Stimulated activated CD8-positive, alpha-beta memory T cell treated with anti-CD3 and anti-CD28 coated beads, Interleukin-12 subunit alpha, Interleukin-12 subunit beta, amount 100 ng/mL, for 24 hours (primary cell): ENCODE data around the gene SPRY4.
"Not testable (repeated sequence)": the region's sequence is repeated elsewhere in the genome, so short reads cannot be mapped to it uniquely, and the experiment has no call there.

Experiments used
- DNase-seq: peaks from one replicate; pipeline ENCODE4 v3.0.0-alpha.2; 2020; ENCODE audit errors: extremely low read depth

The SPRY4 gene

DNA sequence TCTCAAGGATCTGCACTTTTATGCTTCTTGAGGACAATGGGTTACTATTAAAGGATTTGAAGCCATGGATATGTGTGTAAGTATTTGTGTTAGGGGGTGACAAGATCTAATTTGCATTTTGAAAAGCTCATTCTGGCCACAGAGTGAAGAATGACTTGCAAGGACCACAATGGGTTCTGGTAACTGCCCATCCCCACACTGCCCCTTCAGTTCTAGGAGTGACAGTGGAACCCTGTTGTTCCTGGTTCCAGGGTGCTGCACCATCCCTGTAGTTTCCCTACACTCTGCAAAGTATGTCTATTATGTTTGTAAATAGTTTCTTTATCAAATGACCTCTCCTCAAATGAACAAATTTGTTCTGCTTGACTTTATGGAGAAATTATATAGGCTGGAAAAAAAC lies 9.7 kb upstream of the SPRY4 start:
- no peak for DNase-seq

DNA sequence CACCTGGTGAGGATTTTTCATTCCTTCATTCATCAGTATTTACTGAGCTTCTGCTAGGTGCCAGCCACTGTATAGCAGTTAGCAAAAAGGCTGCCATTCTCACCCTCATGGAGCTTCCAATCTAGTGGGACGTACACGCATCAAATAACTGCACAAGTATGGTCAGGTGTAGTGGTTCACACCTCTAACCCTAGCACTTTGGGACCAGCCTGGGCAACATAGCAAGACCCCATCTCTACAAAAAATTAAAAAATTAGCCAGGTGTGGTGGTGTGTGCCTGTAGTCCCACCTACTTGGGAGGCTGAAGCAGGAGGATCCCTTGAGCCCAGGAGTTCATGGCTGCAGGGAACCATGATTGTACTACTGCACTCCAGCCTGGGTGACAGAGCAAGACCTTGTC lies 8.9 kb upstream of the SPRY4 start:
- not testable (repeated sequence) for DNase-seq

DNA sequence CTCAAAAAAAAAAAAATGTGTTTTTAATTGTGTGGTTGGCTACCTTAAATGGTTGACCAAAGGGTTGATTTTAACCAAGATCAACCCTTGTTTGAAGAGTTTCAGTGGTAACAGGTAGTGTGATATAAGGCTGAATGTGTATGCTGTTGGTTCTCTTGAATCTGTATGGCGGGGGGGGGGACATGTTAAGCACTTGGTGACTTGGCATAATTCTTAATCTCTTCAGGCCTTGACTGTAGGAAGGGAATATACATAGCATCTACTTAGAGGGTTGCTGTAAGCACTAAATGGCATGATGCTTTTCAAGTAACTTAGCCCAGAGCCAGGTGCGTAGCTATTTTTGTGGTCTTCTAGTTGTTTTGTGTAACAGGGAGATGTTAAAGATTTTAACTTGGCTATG lies 5.6 kb upstream of the SPRY4 start:
- DNase-seq: no peak

DNA sequence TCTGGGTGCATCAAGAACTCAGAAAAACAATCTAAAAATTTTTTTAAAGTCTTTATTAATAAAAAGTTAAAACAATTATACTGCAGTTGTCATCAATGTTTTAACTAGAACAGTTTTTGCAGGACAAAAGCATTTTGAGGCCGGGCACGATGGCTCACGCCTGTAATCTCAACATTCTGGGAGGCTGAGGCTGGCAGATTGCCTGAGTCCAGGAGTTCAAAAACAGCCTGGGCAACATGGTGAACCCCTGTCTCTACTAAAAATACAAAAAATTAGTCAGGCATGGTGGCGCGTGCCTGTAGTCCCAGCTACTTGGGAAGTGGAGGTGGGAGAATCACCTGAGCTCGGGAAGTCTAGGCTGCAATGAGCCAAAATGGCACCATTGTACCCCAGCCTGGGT lies 5.2 kb upstream of the SPRY4 start:
- no peak for DNase-seq

DNA sequence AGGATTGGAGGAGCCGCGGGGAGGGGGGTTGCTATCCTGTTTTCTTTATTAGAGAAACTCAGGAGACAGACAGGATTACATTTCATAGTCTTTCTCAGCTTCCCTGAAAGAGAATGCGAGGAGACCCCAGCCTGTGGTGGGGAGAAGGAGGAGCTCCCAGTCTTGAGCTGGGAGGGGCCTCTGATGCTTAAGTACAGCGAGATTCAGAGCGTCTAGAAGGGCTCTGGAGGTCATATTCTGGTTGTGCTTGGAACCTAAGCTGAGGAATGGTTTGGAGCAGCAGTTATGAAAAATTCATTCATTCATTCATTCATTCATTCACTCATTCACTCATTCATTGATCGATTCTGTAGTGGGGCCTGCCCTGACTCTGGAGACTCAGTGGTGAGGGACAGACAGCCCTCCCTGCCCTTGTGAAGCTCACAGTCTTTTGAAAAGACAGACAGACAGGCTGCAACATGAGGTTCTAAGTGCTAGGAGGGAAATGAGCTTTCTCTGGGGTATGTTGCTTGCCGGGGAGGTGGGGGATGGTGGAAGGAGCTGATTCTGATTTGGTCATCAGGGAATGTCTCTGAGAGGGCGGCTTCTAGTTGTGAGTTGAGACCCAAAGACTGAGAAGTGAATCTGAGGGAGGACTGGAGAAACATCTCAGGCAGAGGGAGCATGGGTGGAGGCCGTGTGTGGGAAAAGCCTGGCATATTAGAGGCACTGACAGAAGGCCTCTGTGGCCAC lies 2.5 kb upstream of the SPRY4 start:
- no peak for DNase-seq

DNA sequence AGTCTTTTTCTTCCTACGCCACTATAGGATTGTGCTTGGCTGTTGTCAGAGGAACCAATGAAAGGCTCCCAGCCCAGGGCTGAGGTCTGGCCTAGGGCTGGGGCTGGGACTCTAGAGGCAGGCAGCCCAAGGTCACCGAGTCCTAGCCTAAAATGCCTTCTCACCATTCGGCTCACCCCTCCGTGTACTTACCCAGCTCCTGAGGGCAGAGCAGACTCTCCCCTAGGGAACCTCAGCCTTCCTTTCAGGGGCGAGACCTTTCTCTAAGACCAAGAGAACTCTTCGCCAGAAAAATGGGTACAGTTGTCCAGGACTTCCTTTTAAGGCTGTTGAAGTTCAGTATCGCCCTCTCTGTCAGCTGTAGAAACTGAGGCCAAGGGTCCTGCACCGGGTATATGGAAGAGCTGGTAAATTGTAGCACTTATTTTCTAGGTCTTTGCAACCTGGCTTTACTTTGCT lies 1.7 kb upstream of the SPRY4 start:
- DNase-seq: no peak

DNA sequence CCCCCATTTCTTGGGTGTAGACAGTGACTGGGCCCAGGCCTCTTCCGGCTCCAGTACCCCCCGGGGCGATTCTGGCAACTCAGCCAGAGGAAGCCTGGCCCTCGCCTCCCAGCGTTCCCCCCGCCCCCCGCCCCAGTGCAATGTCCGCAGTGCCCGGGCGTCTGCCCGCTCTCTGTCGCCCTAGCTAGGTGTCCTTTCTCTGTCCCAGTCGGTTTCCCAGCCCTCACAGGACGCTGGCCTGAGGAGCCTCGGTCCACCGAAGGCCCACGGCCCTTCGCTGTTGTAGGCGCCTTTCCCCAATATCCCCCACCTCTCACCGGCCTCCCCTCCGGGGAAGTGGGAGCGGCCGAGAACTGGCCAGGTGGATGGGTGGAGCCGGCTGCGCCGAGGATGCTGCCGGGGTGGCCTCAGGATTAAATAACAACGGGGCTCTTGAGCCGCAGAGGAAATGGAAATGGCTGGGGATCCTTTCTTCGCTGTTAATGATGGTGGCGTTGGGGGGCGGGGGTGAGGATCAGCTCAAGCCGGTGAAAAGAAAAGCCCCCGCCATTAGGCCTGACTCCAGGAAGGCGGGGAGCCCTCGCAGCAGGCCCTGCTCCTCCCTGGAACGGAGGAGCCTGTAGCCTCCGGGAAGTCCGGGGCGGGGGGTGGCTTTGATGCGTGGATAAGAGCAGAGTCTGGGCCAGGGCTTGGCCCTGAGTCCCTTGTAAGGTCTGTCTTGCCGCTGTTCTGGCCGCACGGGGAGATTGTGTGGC lies 1.1 kb upstream of the SPRY4 start:
- no peak for DNase-seq

DNA sequence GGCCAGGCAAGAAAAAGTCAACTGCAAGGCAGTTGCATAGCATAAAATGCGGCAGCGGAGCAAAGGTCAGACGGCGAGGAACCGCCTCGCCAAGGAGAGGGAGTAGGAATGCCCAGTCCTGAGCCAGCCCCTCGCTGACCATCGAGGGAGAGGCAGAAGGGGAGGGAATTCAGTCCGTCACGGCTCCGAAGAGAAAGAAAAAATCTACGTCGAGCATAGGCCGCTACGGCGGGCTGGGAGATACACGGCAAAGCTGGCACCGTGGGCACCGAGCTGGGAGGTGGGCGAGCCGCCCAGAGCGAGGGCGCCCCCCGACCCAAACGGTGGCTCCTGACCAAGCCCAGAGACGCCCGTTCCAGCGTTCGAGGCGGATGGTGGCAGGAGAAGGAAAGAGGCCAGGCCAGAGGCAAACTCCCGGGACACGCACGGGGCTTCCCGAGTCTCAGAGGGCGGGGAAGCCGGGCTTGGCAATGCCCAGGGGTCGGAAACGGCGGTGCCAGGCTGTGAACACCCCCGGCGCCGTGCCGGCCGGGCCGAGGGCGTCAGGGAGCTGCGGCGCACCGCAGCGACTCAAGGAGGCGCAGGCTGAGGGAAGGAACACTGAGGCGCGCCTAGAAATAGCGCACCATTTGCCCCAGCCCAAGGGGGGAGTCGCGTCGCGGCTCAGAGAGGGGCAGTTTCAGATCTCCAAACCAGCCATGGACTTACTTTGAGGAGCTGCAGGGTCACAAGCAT lies 518 bp downstream of the SPRY4 start:
- no peak for DNase-seq

DNA sequence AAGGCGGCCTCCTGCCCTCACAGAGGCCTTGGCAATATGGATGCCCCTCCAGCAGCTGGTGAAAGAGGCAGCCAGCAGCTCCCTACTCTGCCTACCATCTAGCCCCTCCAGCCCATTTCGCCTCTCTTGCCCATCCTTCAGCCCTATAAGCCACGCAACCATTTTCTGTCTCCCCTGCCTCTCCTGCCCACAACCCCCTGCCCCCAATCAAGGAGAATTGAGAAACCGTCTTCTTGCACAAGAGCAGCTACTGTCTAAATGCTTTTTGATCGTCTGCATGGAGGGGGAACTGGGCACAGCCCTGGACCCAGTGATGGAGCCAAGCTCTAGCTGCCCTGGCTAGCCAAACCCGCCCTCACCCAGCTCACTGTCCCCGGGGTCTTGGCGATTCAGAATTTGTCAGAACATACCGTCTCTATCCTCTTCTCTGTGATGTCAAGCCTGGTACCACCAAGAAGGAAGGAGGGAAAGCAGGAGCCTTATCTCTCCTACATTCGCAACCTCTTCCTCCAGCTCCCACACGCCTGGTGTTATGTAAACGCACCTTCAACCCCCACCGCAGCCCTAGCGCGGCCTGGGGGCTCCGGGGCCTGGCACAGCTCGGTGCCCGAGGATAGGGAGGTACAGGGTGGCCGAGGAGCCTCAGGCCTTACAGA lies 1.2 kb downstream of the SPRY4 start:
- no peak for DNase-seq

DNA sequence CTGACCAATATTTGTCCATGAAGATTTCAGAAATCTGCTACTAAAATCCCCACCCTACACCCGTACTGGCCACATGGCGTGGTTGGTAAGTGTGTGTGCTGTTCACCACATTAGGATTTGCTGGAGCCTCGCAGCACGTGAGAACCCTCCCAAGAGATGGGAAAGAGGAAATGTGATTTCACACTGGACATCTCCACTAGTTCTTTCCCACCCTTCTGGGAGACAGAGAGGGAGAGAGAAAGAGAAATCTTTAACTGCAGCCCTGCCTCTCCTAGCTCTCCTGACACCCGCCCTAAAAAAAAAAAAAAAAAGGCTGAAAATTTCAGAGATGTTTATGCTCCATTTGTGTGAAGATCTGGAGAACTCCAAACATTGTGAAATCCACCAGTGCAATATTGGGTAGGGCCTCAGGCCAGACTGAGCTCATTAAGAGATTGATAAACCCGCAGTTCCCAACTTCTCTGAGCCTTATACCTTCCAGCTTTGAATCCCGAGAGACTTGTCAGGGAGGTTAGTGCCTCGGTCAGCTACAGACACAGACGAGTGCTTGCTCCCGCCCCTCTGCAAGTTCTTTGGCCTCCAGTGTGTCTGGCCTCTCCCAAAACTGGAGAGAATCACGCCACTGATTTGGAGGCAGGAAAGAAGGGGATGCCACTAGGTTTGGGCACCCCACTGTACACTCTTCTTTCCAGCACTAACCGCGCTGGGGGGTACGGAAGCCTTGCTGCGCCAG lies 1.9 kb downstream of the SPRY4 start:
- no peak for DNase-seq

DNA sequence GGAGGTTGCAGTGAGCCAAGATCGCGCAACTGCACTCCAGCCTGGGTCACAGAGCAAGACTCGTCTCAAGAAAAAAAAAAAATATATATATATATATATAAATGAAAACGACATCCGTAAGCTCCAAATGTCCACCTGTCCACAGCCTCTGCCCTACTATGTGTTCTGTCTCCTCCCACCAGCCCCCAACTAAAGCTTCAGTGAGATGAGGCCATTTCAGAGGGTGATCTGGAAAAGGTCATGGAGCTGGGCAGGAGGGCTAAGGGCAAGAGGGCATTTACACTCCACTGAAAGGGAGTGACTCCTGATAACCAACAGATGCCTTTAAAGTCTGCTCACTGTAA lies 2.4 kb downstream of the SPRY4 start:
- no peak for DNase-seq

DNA sequence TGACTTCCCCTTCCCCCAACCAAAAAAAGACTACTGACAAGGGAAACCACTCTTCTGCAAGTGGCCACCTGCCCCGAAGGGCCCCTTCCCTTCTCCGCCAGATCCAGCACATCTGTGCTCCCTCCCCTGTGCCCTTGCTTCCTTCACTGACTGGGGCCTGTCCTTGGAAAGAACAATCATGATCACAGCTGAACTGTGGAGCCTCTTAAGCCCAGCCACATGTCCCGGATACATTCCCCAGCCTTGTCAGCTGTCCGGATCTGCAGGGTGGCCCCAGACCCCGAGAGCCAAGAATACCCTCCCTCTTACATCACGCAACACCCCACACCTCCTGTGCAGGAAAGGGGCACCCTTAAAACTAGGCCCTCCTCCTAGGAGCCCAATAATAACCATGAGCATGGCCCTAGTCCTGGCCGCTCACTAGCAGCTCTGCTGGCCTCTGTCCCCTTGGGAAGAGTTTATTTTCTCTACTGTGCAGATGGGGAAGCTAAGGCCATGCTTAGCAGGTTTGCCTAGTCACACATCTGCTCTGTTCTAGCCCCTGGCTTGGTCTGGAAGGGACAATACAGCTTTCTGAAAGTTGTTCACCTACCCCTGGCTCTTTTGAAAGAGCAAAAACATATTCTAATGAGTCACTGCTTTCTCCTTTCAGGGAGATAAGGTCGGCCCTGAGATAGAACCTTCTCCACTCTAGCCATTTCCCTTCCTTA lies 3.8 kb downstream of the SPRY4 start:
- DNase-seq: no peak

DNA sequence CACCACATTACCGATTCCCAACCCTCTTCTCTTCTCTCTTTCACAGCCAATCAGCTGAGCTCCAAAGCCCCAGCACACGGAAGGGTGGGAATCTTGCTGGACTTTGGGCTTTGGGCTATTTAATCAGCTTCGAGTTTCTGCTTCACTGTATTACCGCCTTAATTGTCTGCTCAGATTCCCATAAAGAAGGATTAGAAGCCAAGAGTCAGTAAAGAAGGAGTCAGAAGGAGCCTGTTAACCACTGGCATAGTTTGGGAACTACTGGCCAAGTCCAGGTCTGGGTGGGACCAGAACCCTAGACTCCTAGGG lies 4.4 kb downstream of the SPRY4 start:
- DNase-seq: no peak

DNA sequence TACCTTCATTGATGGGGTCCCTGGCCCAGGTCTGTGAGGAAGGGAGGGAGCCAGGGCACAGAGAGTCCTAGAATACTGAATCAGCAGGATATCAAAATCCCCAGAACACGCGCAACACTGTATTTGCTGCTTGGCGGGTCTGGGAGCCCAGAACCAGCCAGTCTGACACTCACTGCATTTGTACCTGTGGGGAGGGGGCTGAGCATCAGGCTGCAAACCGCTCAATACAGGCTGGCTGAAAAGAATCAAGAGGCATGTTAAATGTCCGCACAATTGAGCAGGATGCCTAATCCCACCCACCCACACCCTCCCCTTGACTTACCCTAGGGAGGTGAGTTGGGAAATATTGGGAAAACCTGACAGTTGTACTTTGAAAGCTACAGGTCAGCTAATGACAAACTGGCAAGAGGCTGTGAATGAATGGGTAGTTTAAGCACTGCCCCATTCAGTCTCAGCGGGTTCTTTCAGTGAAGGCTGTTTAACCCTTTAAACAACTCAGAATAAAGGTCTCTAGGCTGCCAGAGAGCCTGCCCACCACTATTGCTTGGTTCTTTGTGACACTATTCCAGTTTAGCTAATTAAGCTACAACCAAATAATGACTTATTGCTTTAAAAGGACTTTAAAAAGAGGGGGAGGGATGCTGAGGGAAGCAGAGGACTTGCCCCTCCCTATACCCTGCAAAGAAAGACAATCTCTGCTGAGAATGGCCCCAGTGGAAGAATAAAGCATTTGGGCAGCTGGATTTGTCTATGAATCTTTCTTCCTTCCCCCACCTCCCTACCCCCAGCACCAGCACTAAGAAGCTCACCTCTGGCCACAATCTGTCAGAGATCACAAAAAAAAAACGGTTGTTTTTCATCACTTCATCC lies 5.0 kb downstream of the SPRY4 start:
- DNase-seq: no peak

DNA sequence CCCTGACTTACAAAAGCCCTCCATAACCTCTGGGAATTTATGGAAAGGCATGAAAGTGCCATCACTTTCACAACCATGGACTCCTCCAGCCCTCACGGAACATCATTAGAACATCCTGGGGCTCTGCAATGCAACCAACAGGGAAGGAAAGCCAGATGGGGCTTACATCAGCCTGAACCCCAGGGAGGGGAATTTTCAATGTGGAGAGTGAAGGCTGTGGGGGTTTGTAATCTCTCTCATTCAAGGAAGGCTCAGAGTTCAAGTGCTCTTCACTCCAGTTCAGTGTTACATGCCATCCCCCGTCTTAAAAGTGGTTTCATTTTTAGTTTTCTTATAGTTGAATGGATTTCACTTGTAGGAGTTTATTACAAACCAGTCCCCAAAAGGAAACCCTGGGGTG lies 5.7 kb downstream of the SPRY4 start:
- no peak for DNase-seq

DNA sequence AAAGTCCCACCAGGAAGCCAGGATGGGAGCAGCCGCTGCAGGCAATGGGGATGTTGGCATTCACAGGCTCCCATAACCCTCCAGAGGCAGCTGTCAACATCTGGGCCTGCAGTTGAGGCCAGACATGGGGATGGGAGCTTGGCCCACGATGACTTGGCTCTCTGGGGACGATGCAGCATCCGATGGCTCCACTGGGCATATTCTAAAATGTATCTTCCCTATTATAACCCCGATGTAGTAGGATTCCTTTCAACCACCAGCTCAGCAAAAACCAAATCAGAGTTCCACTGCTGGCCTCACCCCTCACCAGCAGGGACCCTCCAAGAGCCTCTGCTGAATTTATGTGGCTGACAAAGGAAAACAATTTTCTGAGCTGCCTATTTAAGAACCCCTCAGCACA lies 7.1 kb downstream of the SPRY4 start:
- no peak for DNase-seq

DNA sequence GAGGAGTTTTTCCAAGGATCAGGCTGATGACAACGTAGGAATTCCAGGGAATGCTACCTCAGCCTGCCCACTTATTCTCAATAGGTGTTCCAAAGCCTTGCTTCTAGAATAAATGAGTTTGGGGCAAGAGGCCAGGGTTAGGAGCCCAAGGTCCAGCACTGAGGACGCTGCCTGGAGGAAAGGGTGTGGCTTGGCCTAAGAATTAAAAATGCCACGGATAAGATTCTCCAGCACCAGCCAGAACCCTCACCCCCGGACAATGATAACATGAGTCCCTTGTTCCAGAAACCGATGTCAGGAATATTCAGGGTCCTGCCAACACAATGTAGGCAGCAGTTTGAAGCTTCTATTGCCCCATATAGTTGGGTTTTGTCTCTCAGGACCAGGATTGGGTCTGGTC lies 7.6 kb downstream of the SPRY4 start:
- no peak for DNase-seq

DNA sequence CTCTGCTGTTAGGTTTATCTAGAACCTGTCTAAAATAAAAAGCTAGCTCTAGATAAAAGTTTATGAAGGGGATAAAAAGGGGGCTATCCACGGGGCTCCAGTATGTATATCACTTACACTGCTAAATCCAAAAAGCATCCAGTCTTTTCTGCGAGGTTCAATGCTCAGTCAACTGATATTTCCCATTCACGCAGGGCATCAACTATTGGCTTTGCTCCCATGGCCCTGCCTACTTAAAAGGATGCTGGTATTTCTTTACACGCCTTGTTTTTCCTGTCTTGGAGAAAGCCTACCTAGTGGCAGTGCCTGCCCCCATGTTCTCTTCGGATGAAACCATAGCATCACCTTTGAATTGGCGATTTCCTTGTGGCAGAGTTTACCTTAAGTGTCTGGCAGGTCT lies 8.1 kb downstream of the SPRY4 start:
- DNase-seq: no peak

DNA sequence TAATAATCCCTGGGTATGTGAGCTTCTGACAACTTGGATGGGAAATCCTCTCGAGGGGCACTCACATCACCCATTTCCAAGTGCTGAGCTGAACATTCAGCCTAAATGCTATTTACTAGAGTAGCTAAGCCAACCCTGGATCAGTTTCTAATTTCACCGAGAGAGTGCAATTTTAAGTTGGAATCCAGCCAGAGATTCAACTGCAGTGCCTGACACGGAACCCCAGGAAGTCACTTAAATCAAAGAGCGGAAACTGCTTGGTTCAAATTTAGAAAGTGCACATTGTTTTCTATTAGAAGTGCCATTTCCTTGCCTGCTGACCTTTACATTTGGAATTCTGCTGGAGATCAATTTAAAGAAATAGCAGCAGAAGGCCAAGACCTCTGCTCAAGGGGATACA lies 8.8 kb downstream of the SPRY4 start:
- no peak for DNase-seq
